MM.1S (cell line): ENCODE data around the gene RHBDL2.

Experiments
- EZH2 ChIP-seq: fragments of 300-600 bp; sonication (generic); optimal IDR thresholded peaks from 2 replicates; pipeline ENCODE3; 2017; ENCODE audit warnings: low read depth, mild to moderate bottlenecking, antibody characterized with exemption, low read length, mixed read lengths
- EZH2phosphoT487 ChIP-seq: fragments of 300-600 bp; sonication (generic); IDR thresholded peaks from 2 replicates; pipeline ENCODE4 v1.6.1; 2018; ENCODE audit warnings: antibody characterized with exemption, low read length
- TF ChIP-seq, protein P1 (sequence below): fragments of 300-600 bp; sonication (generic); IDR thresholded peaks from 2 replicates; pipeline ENCODE4 v1.5.1; 2016; ENCODE audit warnings: antibody characterized with exemption, low read length, mixed read lengths

DNA sequence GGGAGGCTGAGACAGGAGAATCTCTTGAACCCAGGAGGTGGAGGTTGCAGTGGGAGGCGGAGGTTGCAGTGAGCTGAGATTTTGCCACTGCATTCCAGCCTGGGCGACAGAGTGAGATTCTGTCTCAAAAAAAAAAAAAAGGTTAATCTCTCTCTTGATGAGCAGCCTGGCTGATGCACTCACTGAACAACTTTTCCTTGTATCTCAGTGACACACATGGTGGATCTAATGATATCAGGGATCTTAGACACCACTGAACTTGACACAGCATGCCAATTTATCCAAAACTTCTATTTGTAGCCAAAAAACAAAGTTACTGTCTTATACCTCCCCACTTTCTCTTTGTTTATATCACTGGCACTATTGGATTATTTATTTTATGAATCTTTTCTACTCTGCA, 16.2 kb downstream of the RHBDL2 start:
- TF ChIP-seq, protein P1, sequence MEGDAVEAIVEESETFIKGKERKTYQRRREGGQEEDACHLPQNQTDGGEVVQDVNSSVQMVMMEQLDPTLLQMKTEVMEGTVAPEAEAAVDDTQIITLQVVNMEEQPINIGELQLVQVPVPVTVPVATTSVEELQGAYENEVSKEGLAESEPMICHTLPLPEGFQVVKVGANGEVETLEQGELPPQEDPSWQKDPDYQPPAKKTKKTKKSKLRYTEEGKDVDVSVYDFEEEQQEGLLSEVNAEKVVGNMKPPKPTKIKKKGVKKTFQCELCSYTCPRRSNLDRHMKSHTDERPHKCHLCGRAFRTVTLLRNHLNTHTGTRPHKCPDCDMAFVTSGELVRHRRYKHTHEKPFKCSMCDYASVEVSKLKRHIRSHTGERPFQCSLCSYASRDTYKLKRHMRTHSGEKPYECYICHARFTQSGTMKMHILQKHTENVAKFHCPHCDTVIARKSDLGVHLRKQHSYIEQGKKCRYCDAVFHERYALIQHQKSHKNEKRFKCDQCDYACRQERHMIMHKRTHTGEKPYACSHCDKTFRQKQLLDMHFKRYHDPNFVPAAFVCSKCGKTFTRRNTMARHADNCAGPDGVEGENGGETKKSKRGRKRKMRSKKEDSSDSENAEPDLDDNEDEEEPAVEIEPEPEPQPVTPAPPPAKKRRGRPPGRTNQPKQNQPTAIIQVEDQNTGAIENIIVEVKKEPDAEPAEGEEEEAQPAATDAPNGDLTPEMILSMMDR: no peak
- TF ChIP-seq EZH2 (no peak), EZH2phosphoT487 (no peak)
